Endothelial cell of umbilical vein (primary cell): Measurements from ENCODE around the gene LAMTOR2.

ENCODE experiments used
- CTCF ChIP-seq, 2 donors: IDR thresholded peaks; 1 replicate in 1 of 2; 2 replicates in 1 of 2; pipeline ENCODE4 v1.5.1; 2011; ENCODE audit warnings: low read length in 2 of 2, mild to moderate bottlenecking in 2 of 2, moderate library complexity in 2 of 2, control low read depth in 1 of 2, inconsistent platforms in 1 of 2, low read depth in 1 of 2; ENCODE audit not compliant: insufficient read depth in 1 of 2; ENCODE audit errors: extremely low read depth in 1 of 2
- EZH2 ChIP-seq: IDR thresholded peaks from 2 replicates; pipeline ENCODE4 v1.6.1; 2012; ENCODE audit warnings: borderline replicate concordance, low read depth, mild to moderate bottlenecking, moderate library complexity, low read length, inconsistent platforms; ENCODE audit not compliant: severe bottlenecking
- POLR2AphosphoS5 ChIP-seq: IDR thresholded peaks from 2 replicates; pipeline ENCODE4 v1.6.1; 2012; ENCODE audit warnings: low read depth, mild to moderate bottlenecking, control low read depth, low read length, moderate library complexity; ENCODE audit not compliant: insufficient read depth

GRCh38 chr1:156021093-156021428, 33.5 kb upstream of the LAMTOR2 start:
- TF ChIP-seq CTCF (IDR thresholded peaks at IDR 0.05; ENCODE audit: extremely low read depth in 1 of 2, insufficient read depth in 1 of 2, low read depth in 1 of 2, low read length in 2 of 2) = no peak
- TF ChIP-seq EZH2 = no peak
- no peak for TF ChIP-seq POLR2AphosphoS5
